ENCODE measurements around the gene DUOX2.

DNA sequence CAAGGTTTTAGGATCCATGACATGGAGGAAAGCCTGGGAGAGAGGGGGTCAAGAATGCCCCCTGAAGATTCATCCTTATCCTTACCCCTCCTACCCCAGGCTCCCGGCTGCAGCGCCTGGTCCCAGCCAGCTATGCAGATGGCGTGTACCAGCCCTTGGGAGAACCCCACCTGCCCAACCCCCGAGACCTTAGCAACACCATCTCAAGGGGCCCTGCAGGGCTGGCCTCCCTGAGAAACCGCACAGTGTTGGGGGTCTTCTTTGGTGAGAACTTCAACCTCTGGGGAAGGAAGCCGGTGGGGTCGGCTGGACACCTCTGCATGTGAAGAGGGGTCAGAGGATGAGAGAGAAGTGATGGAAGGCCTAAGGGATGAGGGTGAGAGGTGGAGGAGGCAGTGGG lies 20.1 kb upstream of the DUOX2 start:
- TF ChIP-seq, protein P1, sequence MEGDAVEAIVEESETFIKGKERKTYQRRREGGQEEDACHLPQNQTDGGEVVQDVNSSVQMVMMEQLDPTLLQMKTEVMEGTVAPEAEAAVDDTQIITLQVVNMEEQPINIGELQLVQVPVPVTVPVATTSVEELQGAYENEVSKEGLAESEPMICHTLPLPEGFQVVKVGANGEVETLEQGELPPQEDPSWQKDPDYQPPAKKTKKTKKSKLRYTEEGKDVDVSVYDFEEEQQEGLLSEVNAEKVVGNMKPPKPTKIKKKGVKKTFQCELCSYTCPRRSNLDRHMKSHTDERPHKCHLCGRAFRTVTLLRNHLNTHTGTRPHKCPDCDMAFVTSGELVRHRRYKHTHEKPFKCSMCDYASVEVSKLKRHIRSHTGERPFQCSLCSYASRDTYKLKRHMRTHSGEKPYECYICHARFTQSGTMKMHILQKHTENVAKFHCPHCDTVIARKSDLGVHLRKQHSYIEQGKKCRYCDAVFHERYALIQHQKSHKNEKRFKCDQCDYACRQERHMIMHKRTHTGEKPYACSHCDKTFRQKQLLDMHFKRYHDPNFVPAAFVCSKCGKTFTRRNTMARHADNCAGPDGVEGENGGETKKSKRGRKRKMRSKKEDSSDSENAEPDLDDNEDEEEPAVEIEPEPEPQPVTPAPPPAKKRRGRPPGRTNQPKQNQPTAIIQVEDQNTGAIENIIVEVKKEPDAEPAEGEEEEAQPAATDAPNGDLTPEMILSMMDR (conservative IDR thresholded peaks at IDR 0.05; ENCODE audit: low read length), result no peak
- no peak for TF ChIP-seq EZH2phosphoT487 (IDR thresholded peaks at IDR 0.05; ENCODE audit: borderline replicate concordance)

Measured in Loucy (cell line).